DOHH2 (cell line): Measurements from ENCODE around the gene HDLBP.

ENCODE experiments used
- EZH2phosphoT487 ChIP-seq: fragments of 200-600 bp; sonication (generic); IDR thresholded peaks from 2 replicates; pipeline ENCODE4 v1.6.1; 2017; ENCODE audit warnings: borderline replicate concordance, mild to moderate bottlenecking, antibody characterized with exemption, low read length, moderate library complexity, mixed read lengths
- TF ChIP-seq, protein P1 (sequence below): fragments of 200-600 bp; sonication (generic); IDR thresholded peaks from one replicate; pipeline ENCODE4 v1.5.1; 2014; ENCODE audit warnings: antibody characterized with exemption, mild to moderate bottlenecking, low read depth, low read length; ENCODE audit not compliant: poor library complexity, severe bottlenecking

DNA sequence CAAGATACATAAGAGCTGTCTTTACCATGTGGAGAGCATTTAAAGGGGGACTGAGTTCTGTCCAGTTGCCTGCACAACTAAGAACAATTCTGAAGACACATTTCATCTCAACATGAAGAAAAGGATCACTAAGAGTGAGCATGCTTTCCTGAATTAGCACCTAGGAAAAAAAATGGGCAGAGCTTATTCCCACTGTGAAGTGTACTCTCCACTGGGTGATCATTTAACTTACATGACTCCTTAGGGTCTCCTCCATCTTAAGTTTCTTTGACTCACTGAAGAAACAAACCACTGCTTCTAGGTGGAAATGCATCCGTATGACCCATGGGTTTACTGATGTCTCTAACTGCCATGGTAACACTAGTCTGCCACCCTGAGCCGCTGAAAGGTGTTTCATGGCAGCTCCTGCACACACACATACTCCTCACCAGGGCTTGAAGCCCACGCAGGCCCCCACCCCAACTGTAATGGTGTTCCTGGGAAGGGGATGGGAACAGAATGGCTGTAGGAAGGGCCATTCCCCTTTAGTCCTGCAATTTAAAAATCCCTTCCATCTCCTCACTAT lies 27.1 kb downstream of the HDLBP start:
- TF ChIP-seq, protein P1, sequence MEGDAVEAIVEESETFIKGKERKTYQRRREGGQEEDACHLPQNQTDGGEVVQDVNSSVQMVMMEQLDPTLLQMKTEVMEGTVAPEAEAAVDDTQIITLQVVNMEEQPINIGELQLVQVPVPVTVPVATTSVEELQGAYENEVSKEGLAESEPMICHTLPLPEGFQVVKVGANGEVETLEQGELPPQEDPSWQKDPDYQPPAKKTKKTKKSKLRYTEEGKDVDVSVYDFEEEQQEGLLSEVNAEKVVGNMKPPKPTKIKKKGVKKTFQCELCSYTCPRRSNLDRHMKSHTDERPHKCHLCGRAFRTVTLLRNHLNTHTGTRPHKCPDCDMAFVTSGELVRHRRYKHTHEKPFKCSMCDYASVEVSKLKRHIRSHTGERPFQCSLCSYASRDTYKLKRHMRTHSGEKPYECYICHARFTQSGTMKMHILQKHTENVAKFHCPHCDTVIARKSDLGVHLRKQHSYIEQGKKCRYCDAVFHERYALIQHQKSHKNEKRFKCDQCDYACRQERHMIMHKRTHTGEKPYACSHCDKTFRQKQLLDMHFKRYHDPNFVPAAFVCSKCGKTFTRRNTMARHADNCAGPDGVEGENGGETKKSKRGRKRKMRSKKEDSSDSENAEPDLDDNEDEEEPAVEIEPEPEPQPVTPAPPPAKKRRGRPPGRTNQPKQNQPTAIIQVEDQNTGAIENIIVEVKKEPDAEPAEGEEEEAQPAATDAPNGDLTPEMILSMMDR, result no peak
- TF ChIP-seq EZH2phosphoT487, result no peak
